GM18499 (cell line): ENCODE results near the gene PIP5K1B.

Source experiments
- ATAC-seq: cut with Tn5 transposase; IDR thresholded peaks from one replicate; pipeline ENCODE4 v1.9.1; 2021; ENCODE audit warnings: moderate number of reproducible peaks; ENCODE audit not compliant: insufficient read depth, unreplicated experiment

Gene PIP5K1B

GRCh38 chr9:68883224-68883623 is 178.2 kb downstream of the PIP5K1B start:
- ATAC-seq = no peak

GRCh38 chr9:68887232-68887631 is 182.2 kb downstream of the PIP5K1B start:
- no peak for ATAC-seq

GRCh38 chr9:68894502-68894901 is 189.5 kb downstream of the PIP5K1B start:
- ATAC-seq = no peak

GRCh38 chr9:68895741-68896478 is 190.9 kb downstream of the PIP5K1B start:
- ATAC-seq = peak; percentile 90

GRCh38 chr9:68896486-68896885 is 191.4 kb downstream of the PIP5K1B start:
- no peak for ATAC-seq

- no peak for ATAC-seq
Measured at GRCh38 chr9:68897577-68898145, 192.6 kb downstream of the PIP5K1B start.

- no peak for ATAC-seq
Measured at GRCh38 chr9:68898781-68899439, 193.9 kb downstream of the PIP5K1B start.

GRCh38 chr9:68904454-68904853 is 199.4 kb downstream of the PIP5K1B start:
- no peak for ATAC-seq

GRCh38 chr9:68905129-68905528 is 200.1 kb downstream of the PIP5K1B start:
- ATAC-seq = no peak

GRCh38 chr9:68907910-68908309 is 202.9 kb downstream of the PIP5K1B start:
- ATAC-seq = no peak

- ATAC-seq = no peak
Measured at GRCh38 chr9:68912561-68912960, 207.5 kb downstream of the PIP5K1B start.

- no peak for ATAC-seq
Measured at GRCh38 chr9:68913054-68913453, 208.0 kb downstream of the PIP5K1B start.

GRCh38 chr9:68914751-68915150 is 209.7 kb downstream of the PIP5K1B start:
- no peak for ATAC-seq

- no peak for ATAC-seq
Measured at GRCh38 chr9:68919661-68920060, 214.6 kb downstream of the PIP5K1B start.

GRCh38 chr9:68920921-68921320 is 215.9 kb downstream of the PIP5K1B start:
- no peak for ATAC-seq

- no peak for ATAC-seq
Measured at GRCh38 chr9:68923480-68923879, 218.4 kb downstream of the PIP5K1B start.

GRCh38 chr9:68925175-68925574 is 220.1 kb downstream of the PIP5K1B start:
- no peak for ATAC-seq

GRCh38 chr9:68927165-68927564 is 222.1 kb downstream of the PIP5K1B start:
- ATAC-seq = no peak

GRCh38 chr9:68931821-68932220 is 226.8 kb downstream of the PIP5K1B start:
- no peak for ATAC-seq

- no peak for ATAC-seq
Measured at GRCh38 chr9:68932458-68932857, 227.4 kb downstream of the PIP5K1B start.

- peak; percentile 94 for ATAC-seq
Measured at GRCh38 chr9:68933434-68934328, 228.6 kb downstream of the PIP5K1B start.
